HG03159 (cell line): ENCODE results near the gene WDR33.
A peak's percentile ranks its signal among the peaks of the same experiment; 100 is the strongest.

Experiments
- ATAC-seq: cut with Tn5 transposase; IDR thresholded peaks from one replicate; pipeline ENCODE4 v1.9.1; 2021; ENCODE audit warnings: mild to moderate bottlenecking, moderate library complexity; ENCODE audit not compliant: unreplicated experiment

WDR33 gene

GRCh38 chr2:127721978-127722355 is 89.0 kb downstream of the WDR33 start:
- ATAC-seq: no peak

GRCh38 chr2:127721311-127721977 is 89.5 kb downstream of the WDR33 start:
- no peak for ATAC-seq

DNA sequence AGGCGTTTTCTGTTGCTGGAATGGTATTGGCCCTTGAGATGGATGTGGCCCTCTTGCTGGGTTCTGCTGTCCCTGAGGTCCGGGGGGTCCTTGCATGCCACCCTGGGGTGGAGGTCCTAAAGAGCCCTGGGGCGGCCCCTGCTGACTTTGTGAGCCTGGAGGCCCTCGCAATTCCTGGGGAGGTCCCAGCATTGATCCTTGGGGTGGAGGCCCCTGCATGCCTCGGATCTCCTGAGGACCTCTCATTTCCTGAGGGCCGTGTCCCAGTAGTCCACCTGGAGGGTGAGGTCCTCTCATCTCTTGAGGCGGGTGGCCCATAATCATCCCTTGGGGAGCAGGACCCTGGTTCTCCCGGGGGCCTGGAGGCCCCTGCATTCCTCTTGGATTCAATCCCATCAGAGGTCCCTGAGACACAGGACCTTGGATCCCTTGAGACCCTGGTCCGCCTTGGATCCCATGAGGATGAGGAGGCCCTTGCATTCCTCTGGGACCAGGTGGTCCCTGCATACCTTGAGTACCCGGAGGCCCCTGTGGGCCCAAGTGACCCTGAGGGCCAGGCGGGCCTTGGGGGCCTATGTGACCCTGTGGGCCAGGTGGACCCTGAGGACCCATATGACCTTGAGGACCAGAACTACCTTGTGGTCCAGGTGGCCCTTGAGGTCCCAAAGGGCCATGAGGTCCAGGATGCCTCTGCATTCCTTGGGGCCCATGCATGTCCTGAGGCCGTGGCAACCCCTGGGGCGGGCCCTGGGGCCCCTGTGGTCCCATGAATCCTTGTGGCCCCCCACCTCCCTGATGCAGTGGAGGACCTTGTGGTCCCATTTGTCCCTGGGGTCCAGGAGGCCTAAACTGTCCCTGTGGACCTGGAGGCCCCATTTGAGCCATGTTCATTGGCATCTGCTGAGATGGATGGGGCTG is 91.4 kb downstream of the WDR33 start:
- ATAC-seq: no peak

- no peak for ATAC-seq
Observed at GRCh38 chr2:127718271-127718670, 92.7 kb downstream of the WDR33 start.

- ATAC-seq: no peak
Observed at GRCh38 chr2:127715778-127716449, 95.1 kb downstream of the WDR33 start.

GRCh38 chr2:127713562-127713961 is 97.4 kb downstream of the WDR33 start:
- no peak for ATAC-seq

DNA sequence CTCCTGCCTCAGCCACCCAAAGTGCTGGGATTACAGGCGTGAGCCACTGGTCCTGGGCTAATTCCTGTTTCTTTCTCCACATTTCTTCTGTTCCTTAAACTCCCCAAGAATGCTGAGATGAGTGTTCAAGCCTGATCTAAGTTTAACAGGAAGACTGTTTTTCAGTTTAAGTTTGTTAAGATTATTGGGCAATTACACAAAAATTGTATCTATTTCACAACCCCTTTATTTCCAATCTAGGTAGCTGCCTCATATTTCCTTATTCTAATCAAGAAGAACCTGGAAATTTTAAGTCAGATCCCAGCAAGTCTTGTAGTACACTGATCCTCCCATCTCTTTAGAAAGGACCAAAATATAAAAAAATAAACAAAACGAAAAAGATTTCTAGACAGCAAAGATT is 98.0 kb downstream of the WDR33 start:
- ATAC-seq: no peak

- ATAC-seq: no peak
Observed at GRCh38 chr2:127709336-127709735, 101.6 kb downstream of the WDR33 start.

GRCh38 chr2:127707890-127708648 is 102.9 kb downstream of the WDR33 start:
- no peak for ATAC-seq

- no peak for ATAC-seq
Observed at GRCh38 chr2:127706215-127706990, 104.6 kb downstream of the WDR33 start.

DNA sequence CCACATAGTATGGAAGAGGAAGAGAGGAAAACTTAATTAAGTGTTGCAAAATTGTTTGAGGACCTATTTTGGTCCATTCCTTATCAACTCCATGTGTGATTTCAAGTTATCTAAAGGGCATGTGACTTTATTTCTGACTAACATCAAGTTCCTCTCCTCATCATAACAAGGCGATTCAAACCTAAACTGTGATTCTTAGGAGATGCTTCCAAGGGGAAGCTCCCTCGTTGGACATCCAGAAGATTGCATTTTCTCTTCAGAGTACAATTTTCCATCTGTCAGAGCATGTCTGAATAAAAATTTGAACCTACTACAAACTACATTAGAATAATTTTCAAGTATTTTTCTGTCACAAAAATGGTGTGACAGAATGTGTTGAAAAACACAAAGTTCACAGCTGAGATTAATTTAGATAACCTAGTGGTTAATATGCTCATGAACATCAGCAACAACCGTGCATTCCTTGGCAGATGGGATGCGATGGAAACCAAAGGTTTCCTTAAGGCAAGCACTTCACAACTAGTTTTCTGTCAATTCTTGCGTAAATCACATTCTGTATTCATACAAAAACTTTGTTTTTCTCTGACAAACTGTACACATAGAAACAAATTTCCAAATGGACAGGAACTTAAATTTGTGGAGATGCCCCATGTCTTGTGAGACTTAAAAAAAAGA is 105.4 kb downstream of the WDR33 start:
- ATAC-seq: no peak

GRCh38 chr2:127704641-127705390 is 106.2 kb downstream of the WDR33 start:
- no peak for ATAC-seq

GRCh38 chr2:127703282-127703681 is 107.7 kb downstream of the WDR33 start:
- ATAC-seq: no peak

DNA sequence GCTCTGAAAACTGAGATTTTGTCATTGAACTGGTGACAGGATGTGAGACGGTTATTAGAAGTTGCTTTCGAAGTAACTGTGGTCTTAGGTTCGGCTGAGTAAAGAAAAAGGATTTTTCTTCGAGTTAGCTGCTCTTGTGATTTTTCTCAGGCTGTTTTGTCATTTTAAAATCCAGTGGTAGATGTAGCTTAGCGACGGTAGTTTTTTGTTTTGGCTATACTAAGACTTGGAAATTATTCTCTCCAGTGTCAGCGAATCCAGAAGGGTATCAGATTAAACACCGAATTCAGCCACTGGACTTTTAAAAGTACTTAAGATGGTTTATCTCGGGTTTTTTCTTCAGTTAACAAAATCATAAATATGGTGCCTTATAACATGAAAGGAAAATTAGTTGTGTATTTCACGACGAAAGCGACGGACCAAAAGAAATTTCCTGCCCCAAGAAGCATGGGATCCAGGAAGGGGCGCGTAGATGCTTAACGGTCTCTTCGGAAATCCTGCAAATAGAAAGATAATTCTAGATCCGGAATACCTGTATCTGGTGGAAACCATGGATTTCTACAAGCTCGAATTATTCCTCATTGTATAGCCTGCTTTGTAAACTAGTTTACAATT is 108.5 kb downstream of the WDR33 start:
- no peak for ATAC-seq

- ATAC-seq: peak; percentile 60
Observed at GRCh38 chr2:127701651-127702394, 109.1 kb downstream of the WDR33 start.

DNA sequence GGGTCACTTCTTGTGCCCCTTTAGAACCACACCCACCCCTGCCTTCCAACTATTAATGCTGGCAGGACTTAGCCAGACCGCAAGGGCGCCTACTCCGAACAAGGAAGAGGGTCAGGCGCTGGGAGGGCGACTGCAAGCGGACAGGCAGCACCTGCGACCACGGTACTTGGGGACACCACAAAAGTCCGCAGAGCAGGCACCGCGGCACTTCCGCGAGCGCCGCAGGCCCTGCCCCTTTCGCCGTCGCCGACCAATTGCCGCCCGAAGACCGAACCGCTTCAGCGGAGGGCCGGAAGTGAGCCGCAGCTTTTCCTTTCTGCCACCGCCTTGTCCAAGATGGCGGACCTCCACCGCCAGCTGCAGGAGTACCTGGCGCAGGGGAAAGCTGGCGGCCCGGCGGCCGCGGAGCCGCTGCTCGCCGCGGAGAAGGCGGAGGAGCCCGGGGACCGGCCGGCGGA is 109.7 kb downstream of the WDR33 start, which contains the start of gene SFT2D3:
SFT2D3 (plus strand) TSS at position 305 of the 458 bp plus-strand sequence; CDS start at position 337, 32 bp downstream.
- ATAC-seq: peak; percentile 70

DNA sequence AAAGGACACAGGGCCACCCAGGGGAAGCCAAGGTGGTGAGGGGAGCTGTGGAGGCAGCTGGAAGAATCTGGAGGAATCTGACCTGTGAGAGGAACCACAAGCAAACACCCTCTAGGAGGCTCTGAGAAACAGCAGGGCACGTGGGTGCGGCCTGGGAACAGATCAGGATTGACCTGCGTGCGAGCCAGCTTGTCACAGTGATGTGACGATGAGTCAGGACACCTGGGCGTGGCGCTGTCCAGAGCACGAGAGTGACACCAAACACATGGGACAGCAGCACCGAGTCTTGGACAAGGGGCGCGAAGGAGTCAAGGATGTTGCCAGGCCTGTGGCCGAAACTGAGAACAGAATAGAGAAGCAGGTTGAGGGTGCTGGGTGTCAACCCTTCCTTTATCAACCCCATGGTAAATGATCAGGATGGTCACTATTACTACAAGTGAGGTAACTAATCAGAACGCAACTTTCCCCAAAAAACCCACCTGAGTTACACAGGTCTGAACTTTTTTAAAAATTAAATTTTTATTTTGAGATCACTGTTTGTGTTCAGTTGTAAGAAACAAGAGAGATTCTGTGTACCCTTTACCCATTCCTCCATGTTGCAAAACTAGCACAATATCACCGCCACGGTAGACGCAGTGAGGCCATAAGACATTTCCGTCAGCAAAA is 110.3 kb downstream of the WDR33 start:
- ATAC-seq: peak; percentile 49
